GM12874 (cell line): Measurements from ENCODE around the gene GLRX3.
A peak's percentile ranks its signal among the peaks of the same experiment; 100 is the strongest.

Experiments
- CTCF ChIP-seq: IDR thresholded peaks from 2 replicates; pipeline ENCODE4 v1.5.1; 2011; ENCODE audit warnings: low read depth, mild to moderate bottlenecking, control low read depth, low read length, moderate library complexity; ENCODE audit not compliant: insufficient read depth

Gene GLRX3

DNA sequence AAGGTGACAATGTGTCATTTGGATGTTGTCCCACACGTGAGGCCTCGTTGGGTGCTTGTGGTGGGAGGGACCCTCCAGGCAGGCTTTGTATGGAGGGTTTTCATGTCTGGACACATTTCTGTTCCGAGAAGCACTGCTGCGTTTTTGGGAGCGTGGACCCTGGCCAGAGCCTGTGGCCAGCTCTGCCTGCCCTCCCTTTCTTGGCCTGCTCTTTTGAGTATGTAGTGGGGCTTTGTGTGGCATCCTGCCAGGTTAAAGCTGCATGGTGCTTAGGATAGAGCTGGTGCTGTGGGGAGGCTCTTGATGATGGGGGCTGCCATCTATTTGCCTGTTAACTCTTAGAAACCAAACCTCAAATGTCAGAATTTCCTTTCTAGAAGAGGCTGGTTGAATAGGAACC lies 45.7 kb downstream of the GLRX3 start:
- no peak for TF ChIP-seq CTCF

DNA sequence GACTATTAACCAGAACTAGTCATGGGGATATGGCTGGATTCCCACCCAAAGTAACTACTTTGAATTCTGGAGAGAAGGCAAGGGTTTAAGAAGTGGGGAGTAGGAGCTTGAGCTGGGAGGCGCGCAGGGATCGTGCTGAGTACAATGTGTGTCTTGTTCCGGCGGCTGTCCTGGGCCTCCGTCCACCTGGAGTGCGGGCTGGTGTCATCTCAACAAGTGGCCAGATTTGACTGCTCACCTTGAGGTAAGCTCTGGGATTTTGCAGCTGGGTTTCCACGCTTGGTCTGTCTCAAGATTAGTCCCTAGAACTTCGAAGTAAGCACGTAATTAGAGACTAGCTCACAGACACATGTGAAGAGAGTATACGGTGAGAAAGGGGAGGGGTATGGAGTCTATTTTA lies 49.4 kb downstream of the GLRX3 start:
- TF ChIP-seq CTCF: no peak

- TF ChIP-seq CTCF: no peak
Observed at GRCh38 chr10:130188195-130189175, 52.3 kb downstream of the GLRX3 start.

DNA sequence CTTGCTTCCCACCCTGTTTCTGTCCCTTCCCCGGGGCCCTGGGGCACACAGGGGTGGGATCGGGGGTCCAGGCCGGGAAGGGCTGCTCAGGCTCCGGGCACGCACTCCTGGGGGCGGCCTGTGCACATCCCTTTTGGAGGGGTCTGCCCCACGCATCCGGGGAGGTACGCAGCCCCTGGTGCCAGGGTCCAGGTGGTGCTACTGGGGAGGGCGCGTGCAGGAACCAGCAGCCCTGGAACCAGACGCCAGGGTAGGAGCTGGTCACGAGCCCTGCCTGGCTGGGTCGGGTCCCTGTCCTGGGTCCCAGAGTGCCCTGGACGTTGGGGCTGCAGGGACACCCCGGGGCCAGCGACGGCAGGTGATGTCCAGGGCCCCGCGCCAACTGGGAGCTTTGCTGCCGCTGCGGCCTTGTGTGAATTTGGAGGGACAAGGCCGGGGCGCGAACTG lies 53.4 kb downstream of the GLRX3 start:
- TF ChIP-seq CTCF: no peak

- TF ChIP-seq CTCF: peak; percentile 100
Observed at GRCh38 chr10:130190055-130190736, 54.0 kb downstream of the GLRX3 start.

GRCh38 chr10:130190737-130191115 lies 54.5 kb downstream of the GLRX3 start:
- no peak for TF ChIP-seq CTCF

GRCh38 chr10:130191380-130191779 lies 55.2 kb downstream of the GLRX3 start:
- TF ChIP-seq CTCF: no peak
